H1 (cell line): ENCODE measurements around the gene RARRES1. TPM values are rescaled to one million over a fixed set of nuclear protein-coding genes. Genes with fewer than 3 reads are reported as not detected.

ENCODE experiments used
- CTCF ChIA-PET: fragments of 300-600 bp; sonication (Branson Sonifier 250); formaldehyde crosslinking; loops from one replicate; lab custom pipeline; 2021; ENCODE audit not compliant: partially characterized antibody; lab: Charles Lee
- POLR2A ChIA-PET: fragments of 300-600 bp; sonication (Branson Sonifier 250); formaldehyde crosslinking; loops from one replicate; lab custom pipeline; 2021; ENCODE audit warnings: inconsistent platforms; ENCODE audit not compliant: partially characterized antibody; lab: Charles Lee
- DNase-seq, 2 experiments: peaks; one replicate each; pipeline versions ENCODE4 v3.0.0 to v3.0.0-alpha.2; 2010 to 2022; ENCODE audit warnings: low spot score in 2 of 2, low read depth in 1 of 2, mixed read lengths in 1 of 2
- FAIRE-seq: peaks from 2 replicates; lab custom pipeline; 2011; peaks lifted over from hg19 to GRCh38; lab: Jason Lieb, UNC
- H2AFZ ChIP-seq: 2 replicates; pipeline ENCODE4 v1.8.1; 2012; ENCODE audit warnings: low read length, inconsistent platforms
- H2AK5ac ChIP-seq: 2 replicates; pipeline ENCODE4 v1.6.1; 2013; ENCODE audit warnings: low read depth, low read length
- H2BK120ac ChIP-seq: replicated peaks from 2 replicates; pipeline ENCODE3; 2013; ENCODE audit warnings: low read depth, low read length, inconsistent platforms
- H2BK12ac ChIP-seq: 2 replicates; pipeline ENCODE4 v1.6.1; 2013; ENCODE audit warnings: low read depth, low read length
- H2BK15ac ChIP-seq: 2 replicates; pipeline ENCODE4 v1.6.1; 2013; ENCODE audit warnings: low read length
- H2BK20ac ChIP-seq: 2 replicates; pipeline ENCODE4 v1.6.1; 2013; ENCODE audit warnings: low read length
- H2BK5ac ChIP-seq: 2 replicates; pipeline ENCODE4 v1.6.1; 2013; ENCODE audit warnings: low read depth, low read length
- H3K14ac ChIP-seq: 2 replicates; pipeline ENCODE4 v1.6.1; 2013; ENCODE audit warnings: inconsistent platforms; ENCODE audit not compliant: insufficient read length
- H3K18ac ChIP-seq: 2 replicates; pipeline ENCODE4 v1.6.1; 2013; ENCODE audit warnings: low read length; ENCODE audit errors: extremely low read depth
- H3K23ac ChIP-seq: 2 replicates; pipeline ENCODE4 v1.6.1; 2013; ENCODE audit warnings: inconsistent platforms; ENCODE audit not compliant: insufficient read length
- H3K23me2 ChIP-seq: 2 replicates; pipeline ENCODE4 v1.6.1; 2013; ENCODE audit warnings: low read depth, low read length
- H3K27ac ChIP-seq: 2 replicates; pipeline ENCODE4 v1.6.1; 2011; ENCODE audit warnings: low read depth, low read length, inconsistent platforms
- H3K27me3 ChIP-seq, 4 experiments: replicated peaks in 1 of 4; 1 replicate in 1 of 4; 2 replicates in 3 of 4; pipeline versions ENCODE4 v1.6.1 to v1.8.1; 2011 to 2013; ENCODE audit warnings: low read length in 3 of 4, mild to moderate bottlenecking in 3 of 4, inconsistent platforms in 2 of 4, mixed read lengths in 2 of 4, moderate library complexity in 1 of 4; ENCODE audit not compliant: control insufficient read depth in 3 of 4, insufficient read depth in 3 of 4; ENCODE audit errors: extremely low read depth in 1 of 4
- H3K36me3 ChIP-seq, 4 experiments: 2 replicates each; pipeline versions ENCODE4 v1.6.1 to v1.8.1; 2011 to 2013; ENCODE audit warnings: mild to moderate bottlenecking in 4 of 4, low read length in 3 of 4, moderate library complexity in 2 of 4, control low read depth in 1 of 4, inconsistent platforms in 1 of 4; ENCODE audit not compliant: insufficient read depth in 4 of 4, control insufficient read depth in 2 of 4
- H3K4ac ChIP-seq: replicated peaks from 2 replicates; pipeline ENCODE3; 2013; ENCODE audit warnings: low read length, low read depth, mixed read lengths, inconsistent platforms; ENCODE audit not compliant: insufficient read length
- H3K4me1 ChIP-seq, 4 experiments: replicated peaks in 1 of 4; 1 replicate in 1 of 4; 2 replicates in 3 of 4; pipeline versions ENCODE4 v1.6.1 to v1.8.1; 2011 to 2013; ENCODE audit warnings: low read length in 3 of 4, inconsistent platforms in 2 of 4, mixed read lengths in 1 of 4; ENCODE audit not compliant: insufficient read depth in 4 of 4, control insufficient read depth in 3 of 4
- H3K4me2 ChIP-seq, 2 experiments: 2 replicates each; pipeline versions ENCODE4 v1.6.1 to v1.8.1; 2011 to 2013; ENCODE audit warnings: low read depth in 2 of 2, low read length in 2 of 2, control low read depth in 1 of 2, inconsistent platforms in 1 of 2, mild to moderate bottlenecking in 1 of 2; ENCODE audit not compliant: insufficient read depth in 1 of 2
- H3K4me3 ChIP-seq, 4 experiments: fragments of 200-600, 300-600 bp in 1 of 4; sonication (generic), shearing (Covaris generic), sonication (Bioruptor Twin) in 1 of 4; 2 replicates each; pipeline versions ENCODE4 v1.5.1 to v1.8.1; 2011 to 2016; ENCODE audit warnings: low read length in 4 of 4, low read depth in 3 of 4, control low read depth in 2 of 4, inconsistent platforms in 2 of 4, mild to moderate bottlenecking in 2 of 4, mixed read lengths in 1 of 4, moderate library complexity in 1 of 4; ENCODE audit not compliant: insufficient read depth in 2 of 4; ENCODE audit errors: extremely low read depth in 1 of 4
- H3K56ac ChIP-seq: replicated peaks from 2 replicates; pipeline ENCODE3; 2013; ENCODE audit warnings: low read depth, mild to moderate bottlenecking, mixed read lengths, low read length, inconsistent platforms; ENCODE audit not compliant: insufficient read length
- H3K79me1 ChIP-seq: 2 replicates; pipeline ENCODE4 v1.6.1; 2013; ENCODE audit warnings: low read depth, low read length, control low read depth
- H3K79me2 ChIP-seq, 2 experiments: 2 replicates each; pipeline versions ENCODE4 v1.6.1 to v1.8.1; 2012 to 2013; ENCODE audit warnings: low read length in 2 of 2, mild to moderate bottlenecking in 2 of 2, inconsistent platforms in 1 of 2; ENCODE audit not compliant: insufficient read depth in 2 of 2, control insufficient read depth in 1 of 2
- H3K9ac ChIP-seq, 4 experiments: replicated peaks in 1 of 4; 1 replicate in 1 of 4; 2 replicates in 3 of 4; pipeline versions ENCODE4 v1.6.1 to v1.8.1; 2011 to 2013; ENCODE audit warnings: low read depth in 3 of 4, low read length in 3 of 4, control low read depth in 2 of 4, mild to moderate bottlenecking in 2 of 4, moderate library complexity in 2 of 4, inconsistent platforms in 1 of 4; ENCODE audit errors: extremely low read depth in 1 of 4
- H3K9me3 ChIP-seq, 2 experiments: 2 replicates each; pipeline versions ENCODE4 v1.6.1 to v1.8.1; 2012 to 2013; ENCODE audit warnings: mild to moderate bottlenecking in 2 of 2, moderate library complexity in 2 of 2, control low read depth in 1 of 2, inconsistent platforms in 1 of 2, low read depth in 1 of 2, low read length in 1 of 2, mixed read lengths in 1 of 2; ENCODE audit not compliant: insufficient read depth in 2 of 2
- H4K20me1 ChIP-seq, 2 experiments: replicated peaks in 1 of 2; 2 replicates each; pipeline versions ENCODE3 to v1.8.1; 2011 to 2013; ENCODE audit warnings: inconsistent platforms in 2 of 2, low read length in 2 of 2, mild to moderate bottlenecking in 1 of 2; ENCODE audit not compliant: insufficient read depth in 2 of 2, control insufficient read depth in 1 of 2
- H4K5ac ChIP-seq: 2 replicates; pipeline ENCODE4 v1.6.1; 2013; ENCODE audit warnings: low read length, low read depth, mixed read lengths, inconsistent platforms; ENCODE audit not compliant: insufficient read length
- H4K8ac ChIP-seq: 2 replicates; pipeline ENCODE4 v1.8.0; 2013; ENCODE audit warnings: mild to moderate bottlenecking, moderate library complexity, low read length, inconsistent platforms; ENCODE audit not compliant: insufficient read depth; ENCODE audit errors: extremely low read depth
- H4K91ac ChIP-seq: replicated peaks from 2 replicates; pipeline ENCODE3; 2013; ENCODE audit warnings: low read length, mixed read lengths, inconsistent platforms; ENCODE audit not compliant: insufficient read length
- CHD1 ChIP-seq: IDR thresholded peaks from 2 replicates; pipeline ENCODE4 v1.6.1; 2012; ENCODE audit warnings: low read depth, low read length, improper control_type of control experiment
- CREB1 ChIP-seq: IDR thresholded peaks from 2 replicates; pipeline ENCODE4 v1.6.1; 2012; ENCODE audit warnings: inconsistent platforms
- CTCF ChIP-seq, 3 experiments: IDR thresholded peaks; 1 replicate in 2 of 3; 2 replicates in 1 of 3; pipeline versions ENCODE4 v1.5.1 to v1.6.1; 2011; ENCODE audit warnings: low read length in 3 of 3, mild to moderate bottlenecking in 3 of 3, inconsistent platforms in 2 of 3, low read depth in 1 of 3, moderate library complexity in 1 of 3; ENCODE audit not compliant: insufficient read depth in 1 of 3; ENCODE audit errors: control extremely low read depth in 1 of 3
- EGR1 ChIP-seq: IDR thresholded peaks from 2 replicates; pipeline ENCODE4 v1.6.1; 2011; ENCODE audit warnings: low read depth, low read length, borderline replicate concordance
- EZH2 ChIP-seq: fragments of 200-600 bp; sonication (generic); IDR thresholded peaks from 2 replicates; pipeline ENCODE4 v1.7.1; 2012; ENCODE audit warnings: low read depth, mild to moderate bottlenecking, moderate library complexity, low read length, inconsistent platforms; ENCODE audit not compliant: severe bottlenecking
- GABPA ChIP-seq: IDR thresholded peaks from 2 replicates; pipeline ENCODE4 v1.6.1; 2011; ENCODE audit warnings: mild to moderate bottlenecking, low read length, moderate library complexity, borderline replicate concordance; ENCODE audit not compliant: insufficient read depth
- GTF2F1 ChIP-seq: IDR thresholded peaks from 2 replicates; pipeline ENCODE4 v1.6.1; 2012; ENCODE audit warnings: low read depth, low read length, improper control_type of control experiment, borderline replicate concordance
- KDM5A ChIP-seq: fragments of 200-600 bp; IDR thresholded peaks from 2 replicates; pipeline ENCODE4 v1.7.1; 2012; ENCODE audit warnings: mild to moderate bottlenecking, low read length, inconsistent platforms, mixed read lengths
- MAFK ChIP-seq: IDR thresholded peaks from 2 replicates; pipeline ENCODE4 v1.6.1; 2012; ENCODE audit warnings: low read depth, mild to moderate bottlenecking, improper control_type of control experiment, low read length
- MAX ChIP-seq: IDR thresholded peaks from 2 replicates; pipeline ENCODE4 v1.6.1; 2012; ENCODE audit warnings: inconsistent platforms
- WGBS, 2 experiments: shearing (Covaris generic) in 1 of 2; methylation state at CpG; one replicate each; pipeline versions ENCODE4 v1.1.6 to v1.1.7; 2013 to 2015; ENCODE audit warnings: low lambda C conversion rate in 2 of 2, mixed read lengths in 2 of 2, inconsistent platforms in 1 of 2, low coverage in 1 of 2, missing lambda C conversion rate in 1 of 2; ENCODE audit not compliant: insufficient replicate concordance in 2 of 2, insufficient coverage in 1 of 2, insufficient read length in 1 of 2; ENCODE audit errors: extremely low coverage in 1 of 2, missing lambda C conversion rate in 1 of 2; 5-methylcytosine and 5-hydroxymethylcytosine counted together
- polyA plus RNA-seq, 7 experiments: library from polyadenylated mRNA; depleted of rRNA in 3 of 7; stranded (reverse) in 5 of 7; unstranded in 2 of 7; fragments of >200 nt in 5 of 7; fragments of 200-250 nt in 2 of 7; gene quantifications; 1 replicate in 5 of 7; 2 replicates in 1 of 7; 4 replicates in 1 of 7; pipeline versions ENCODE4 v1.2.1 to v1.2.3, GENCODE V29; 2011 to 2013; ENCODE audit warnings: missing spikeins in 2 of 7, mixed read lengths in 2 of 7
- total RNA-seq: library from RNA; stranded (reverse); fragmentation: NEBNext Ultra II Directional; extraction: Animal tissue kit (Norgen Biotek cat#: 25700); gene quantifications from 2 replicates; pipeline ENCODE4 v1.2.1, GENCODE V29; 2021

RARRES1 gene
- total and polyA plus RNA-seq, 2 of the 8 experiments (the other 6 are each of a cell fraction or from before 2014, with no cell fraction given) = 0.26 to 0.71 TPM

- H3K27me3 ChIP-seq = no peaks in the 10 kb centered on the region
- no peak overlapping the region for H3K9ac ChIP-seq
- H3K56ac ChIP-seq = no peak overlapping the region
- POLR2A ChIA-PET = no interaction called here
- WGBS, 2 experiments = 36% methylated on average over 7 of the region's 7 CpGs; no CpG with 5 or more reads in 1 of the 2 experiments
- no peak overlapping the region for H3K14ac ChIP-seq
- H2BK5ac ChIP-seq = no peak overlapping the region
- CTCF ChIA-PET = interaction anchor here (1.8 kb wide), 1 partner anchor 27 kb away, joined by 6 read pairs; no protein-coding TSS in a partner anchor
- H3K36me3 ChIP-seq = no peaks in the 10 kb centered on the region
- H3K79me1 ChIP-seq = no peaks in the 10 kb centered on the region
- no peak overlapping the region for H3K4ac ChIP-seq
- H4K5ac ChIP-seq = no peak overlapping the region
- H2BK12ac ChIP-seq = no peak overlapping the region
- H3K4me3 ChIP-seq = no peak overlapping the region
- H3K4me1 ChIP-seq = peaks cover 3 to 7% (median 7%) of the 10 kb centered on the region in 4 experiments; a peak in 4 of 7 replicates
- no peak overlapping the region for H4K8ac ChIP-seq
- peak overlapping the region; percentile 22 to 33; a peak in 3 of 4 replicates for H3K4me2 ChIP-seq
- DNase-seq (peak in 1 of 2 experiments; percentile 53), FAIRE-seq (no peak)
- no peak overlapping the region for H2BK15ac ChIP-seq
- no peaks in the 10 kb centered on the region for H3K23me2 ChIP-seq
- no peak overlapping the region for H3K23ac ChIP-seq
- no peaks in the 10 kb centered on the region for H3K9me3 ChIP-seq
- H2AK5ac ChIP-seq = no peak overlapping the region
- no peaks in the 10 kb centered on the region for H3K79me2 ChIP-seq
- no peak overlapping the region for H3K27ac ChIP-seq
- no peak overlapping the region for H2BK20ac ChIP-seq
- no peak overlapping the region for H3K18ac ChIP-seq
- H4K91ac ChIP-seq = no peak overlapping the region
- H4K20me1 ChIP-seq = no peaks in the 10 kb centered on the region
- no peak overlapping the region for H2BK120ac ChIP-seq
- peak overlapping the region; percentile 81; the same call in 1 of the 2 replicates for H2AFZ ChIP-seq
- TF ChIP-seq CREB1 = no peak
- no peak for TF ChIP-seq MAX
- TF ChIP-seq EGR1 = no peak
- TF ChIP-seq GTF2F1 = no peak
- TF ChIP-seq EZH2 = no peak
- TF ChIP-seq MAFK = no peak
- TF ChIP-seq CHD1 = no peak
- TF ChIP-seq CTCF (IDR thresholded peaks at IDR 0.05; ENCODE audit: control extremely low read depth in 1 of 3, insufficient read depth in 1 of 3, low read depth in 1 of 3, low read length in 3 of 3) = no peak
- TF ChIP-seq GABPA = no peak
- TF ChIP-seq KDM5A = no peak
Measured at GRCh38 chr3:158768361-158768787, 36.1 kb upstream of the RARRES1 start.
